ENCODE measurements around the gene NOTCH1. TPM values are rescaled to one million over a fixed set of nuclear protein-coding genes. Genes with fewer than 3 reads are reported as not detected.

Gene NOTCH1
- polyA plus RNA-seq, 2 of the 4 experiments (the other 2 are of a cell fraction) = 0.88 to 5.7 TPM

DNA sequence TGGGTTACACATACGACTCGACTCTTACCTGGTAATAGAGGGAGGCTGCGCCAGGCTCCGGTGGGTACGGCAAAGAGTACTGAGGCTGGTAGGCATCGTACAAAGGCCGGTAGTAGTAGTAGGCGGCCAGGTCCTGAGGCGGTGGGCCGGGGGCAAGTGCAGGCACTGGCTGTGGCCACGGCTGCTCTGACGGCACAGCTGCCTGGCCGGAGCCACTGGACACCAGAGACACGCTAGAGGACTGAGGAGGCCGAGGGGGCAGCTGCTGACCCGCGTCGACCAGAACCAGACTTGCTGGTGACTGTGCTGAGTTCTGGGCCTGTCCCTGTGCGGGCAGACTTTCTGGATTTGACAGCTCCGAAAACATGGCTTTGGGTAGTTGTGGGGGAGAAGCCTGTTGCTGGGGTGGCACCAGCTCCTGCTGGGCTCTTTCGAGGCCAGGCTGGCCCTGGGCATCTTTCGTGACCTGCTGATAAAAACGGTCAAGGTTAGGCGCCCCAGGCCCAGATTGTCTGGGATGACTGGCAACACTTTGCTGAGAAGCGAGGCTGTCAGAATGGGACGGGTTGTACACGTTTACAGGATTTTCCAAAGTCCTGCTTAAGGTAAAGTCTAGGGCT is 71.7 kb downstream of the NOTCH1 start:
- no peak overlapping the region for H3K4me3 ChIP-seq
- ChIA-PET POLR2A (interaction anchor here (1.3 kb wide), 1 partner anchor 10 kb away, joined by 5 read pairs; no protein-coding TSS in a partner anchor), CTCF (interaction anchor here (0.8 to 2.3 kb wide), 3 partner anchors 12 to 61 kb away, joined by 3 to 9 read pairs (median 7); partner anchors contain the start of gene INPP5E)
- H3K4me2 ChIP-seq = no peak overlapping the region
- H3K27ac ChIP-seq = no peak overlapping the region
- TF ChIP-seq EHF (CRISPR knock-in tag; IDR thresholded peaks at IDR 0.05) (no peak), FOXS1 (CRISPR knock-in tag; IDR thresholded peaks at IDR 0.05) (no peak), MAZ (IDR thresholded peaks at IDR 0.05; ENCODE audit: borderline replicate concordance, low read depth, low read length) (no peak), JUN (IDR thresholded peaks at IDR 0.05) (no peak), KDM1A (IDR thresholded peaks at IDR 0.05; ENCODE audit: low read depth) (no peak), SMC3 (IDR thresholded peaks at IDR 0.05) (no peak), CHD2 (IDR thresholded peaks at IDR 0.05; ENCODE audit: low read length, partially characterized antibody) (no peak), ZNF302 (CRISPR knock-in tag; IDR thresholded peaks at IDR 0.05) (no peak), EHMT2 (IDR thresholded peaks at IDR 0.05; ENCODE audit: low read depth) (no peak), MYC (IDR thresholded peaks at IDR 0.05; ENCODE audit: borderline replicate concordance, low read length) (no peak), POLR2AphosphoS2 (conservative IDR thresholded peaks at IDR 0.05; ENCODE audit: low read length) (no peak), GATA3 (IDR thresholded peaks at IDR 0.05; ENCODE audit: borderline replicate concordance) (no peak), CHD4 (IDR thresholded peaks at IDR 0.05; ENCODE audit: borderline replicate concordance) (no peak), RCOR1 (IDR thresholded peaks at IDR 0.05; ENCODE audit: low read depth, low read length) (no peak), RARB (CRISPR knock-in tag; IDR thresholded peaks at IDR 0.05) (no peak)
- TF ChIP-seq, protein P1, sequence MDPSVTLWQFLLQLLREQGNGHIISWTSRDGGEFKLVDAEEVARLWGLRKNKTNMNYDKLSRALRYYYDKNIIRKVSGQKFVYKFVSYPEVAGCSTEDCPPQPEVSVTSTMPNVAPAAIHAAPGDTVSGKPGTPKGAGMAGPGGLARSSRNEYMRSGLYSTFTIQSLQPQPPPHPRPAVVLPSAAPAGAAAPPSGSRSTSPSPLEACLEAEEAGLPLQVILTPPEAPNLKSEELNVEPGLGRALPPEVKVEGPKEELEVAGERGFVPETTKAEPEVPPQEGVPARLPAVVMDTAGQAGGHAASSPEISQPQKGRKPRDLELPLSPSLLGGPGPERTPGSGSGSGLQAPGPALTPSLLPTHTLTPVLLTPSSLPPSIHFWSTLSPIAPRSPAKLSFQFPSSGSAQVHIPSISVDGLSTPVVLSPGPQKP (IDR thresholded peaks at IDR 0.05; ENCODE audit: low read depth, low read length) = no peak
- TF ChIP-seq, protein P2, sequence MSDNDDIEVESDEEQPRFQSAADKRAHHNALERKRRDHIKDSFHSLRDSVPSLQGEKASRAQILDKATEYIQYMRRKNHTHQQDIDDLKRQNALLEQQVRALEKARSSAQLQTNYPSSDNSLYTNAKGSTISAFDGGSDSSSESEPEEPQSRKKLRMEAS (IDR thresholded peaks at IDR 0.05) = no peak
- TF ChIP-seq, protein P3, sequence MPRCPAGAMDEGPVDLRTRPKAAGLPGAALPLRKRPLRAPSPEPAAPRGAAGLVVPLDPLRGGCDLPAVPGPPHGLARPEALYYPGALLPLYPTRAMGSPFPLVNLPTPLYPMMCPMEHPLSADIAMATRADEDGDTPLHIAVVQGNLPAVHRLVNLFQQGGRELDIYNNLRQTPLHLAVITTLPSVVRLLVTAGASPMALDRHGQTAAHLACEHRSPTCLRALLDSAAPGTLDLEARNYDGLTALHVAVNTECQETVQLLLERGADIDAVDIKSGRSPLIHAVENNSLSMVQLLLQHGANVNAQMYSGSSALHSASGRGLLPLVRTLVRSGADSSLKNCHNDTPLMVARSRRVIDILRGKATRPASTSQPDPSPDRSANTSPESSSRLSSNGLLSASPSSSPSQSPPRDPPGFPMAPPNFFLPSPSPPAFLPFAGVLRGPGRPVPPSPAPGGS (IDR thresholded peaks at IDR 0.05) = no peak
- TF ChIP-seq, protein P4, sequence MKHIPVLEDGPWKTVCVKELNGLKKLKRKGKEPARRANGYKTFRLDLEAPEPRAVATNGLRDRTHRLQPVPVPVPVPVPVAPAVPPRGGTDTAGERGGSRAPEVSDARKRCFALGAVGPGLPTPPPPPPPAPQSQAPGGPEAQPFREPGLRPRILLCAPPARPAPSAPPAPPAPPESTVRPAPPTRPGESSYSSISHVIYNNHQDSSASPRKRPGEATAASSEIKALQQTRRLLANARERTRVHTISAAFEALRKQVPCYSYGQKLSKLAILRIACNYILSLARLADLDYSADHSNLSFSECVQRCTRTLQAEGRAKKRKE (CRISPR knock-in tag; IDR thresholded peaks at IDR 0.05; ENCODE audit: low read depth) = no peak
- TF ChIP-seq, protein P5, sequence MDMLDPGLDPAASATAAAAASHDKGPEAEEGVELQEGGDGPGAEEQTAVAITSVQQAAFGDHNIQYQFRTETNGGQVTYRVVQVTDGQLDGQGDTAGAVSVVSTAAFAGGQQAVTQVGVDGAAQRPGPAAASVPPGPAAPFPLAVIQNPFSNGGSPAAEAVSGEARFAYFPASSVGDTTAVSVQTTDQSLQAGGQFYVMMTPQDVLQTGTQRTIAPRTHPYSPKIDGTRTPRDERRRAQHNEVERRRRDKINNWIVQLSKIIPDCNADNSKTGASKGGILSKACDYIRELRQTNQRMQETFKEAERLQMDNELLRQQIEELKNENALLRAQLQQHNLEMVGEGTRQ (IDR thresholded peaks at IDR 0.05) = no peak
- WGBS (ENCODE audit: missing lambda C conversion rate) = 94% methylated on average over 20 of the region's 27 CpGs
- DNase-seq (ENCODE audit: low read depth in 1 of 2, low spot score in 1 of 2) = no peak
- no peaks in the 10 kb centered on the region for H3K4me1 ChIP-seq
- FAIRE-seq = no peak
- no peaks in the 10 kb centered on the region for H3K9me3 ChIP-seq
- no peak for ATAC-seq

DNA sequence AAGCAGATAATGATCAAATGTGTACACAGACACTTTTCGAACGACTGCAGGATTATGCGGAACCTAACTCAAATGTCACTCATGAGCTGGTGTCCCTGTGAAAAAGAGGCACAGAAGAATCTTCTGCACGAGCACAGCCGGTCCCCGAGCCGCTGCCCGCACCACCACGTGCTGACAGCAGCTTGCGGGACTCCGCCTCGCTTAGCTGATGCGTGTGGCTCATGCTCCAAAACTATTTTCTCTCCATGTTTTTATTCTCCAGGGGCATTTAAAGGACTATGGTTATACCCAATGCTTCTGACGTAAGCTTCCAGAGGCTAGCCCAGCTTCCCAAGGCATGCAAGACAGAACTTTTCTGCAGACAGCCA is 72.5 kb downstream of the NOTCH1 start:
- POLR2A ChIA-PET = no interaction called here
- Histone ChIP-seq H3K27ac (no peak overlapping the region), H3K4me2 (no peak overlapping the region), H3K4me3 (no peak overlapping the region), H3K4me1 (no peaks in the 10 kb centered on the region), H3K9me3 (no peaks in the 10 kb centered on the region)
- DNase-seq (ENCODE audit: low read depth in 1 of 2, low spot score in 1 of 2) (no peak), ATAC-seq (no peak), FAIRE-seq (no peak)
- CTCF ChIA-PET = interaction anchor here (0.8 to 2.0 kb wide), 2 partner anchors 11 to 13 kb away, joined by 3 to 7 read pairs; no protein-coding TSS in a partner anchor
- TF ChIP-seq HOXB13 (CRISPR knock-in tag; IDR thresholded peaks at IDR 0.05; ENCODE audit: low read depth) (no peak), RFX5 (IDR thresholded peaks at IDR 0.05) (no peak), RAD21 (conservative IDR thresholded peaks at IDR 0.05 in 1 of 2, IDR thresholded peaks at IDR 0.05 in 1 of 2) (no peak), RARB (CRISPR knock-in tag; IDR thresholded peaks at IDR 0.05) (no peak), MAFK (IDR thresholded peaks at IDR 0.05; ENCODE audit: partially characterized antibody) (no peak), CEBPB (IDR thresholded peaks at IDR 0.05) (no peak), HOXB5 (CRISPR knock-in tag; IDR thresholded peaks at IDR 0.05) (no peak), EP300 (IDR thresholded peaks at IDR 0.05) (no peak), SMC3 (IDR thresholded peaks at IDR 0.05) (no peak), ZNF302 (CRISPR knock-in tag; IDR thresholded peaks at IDR 0.05) (no peak), TFCP2L1 (CRISPR knock-in tag; IDR thresholded peaks at IDR 0.05) (no peak), JUN (IDR thresholded peaks at IDR 0.05) (no peak), SREBF2 (IDR thresholded peaks at IDR 0.05) (no peak)
- TF ChIP-seq, protein P6, sequence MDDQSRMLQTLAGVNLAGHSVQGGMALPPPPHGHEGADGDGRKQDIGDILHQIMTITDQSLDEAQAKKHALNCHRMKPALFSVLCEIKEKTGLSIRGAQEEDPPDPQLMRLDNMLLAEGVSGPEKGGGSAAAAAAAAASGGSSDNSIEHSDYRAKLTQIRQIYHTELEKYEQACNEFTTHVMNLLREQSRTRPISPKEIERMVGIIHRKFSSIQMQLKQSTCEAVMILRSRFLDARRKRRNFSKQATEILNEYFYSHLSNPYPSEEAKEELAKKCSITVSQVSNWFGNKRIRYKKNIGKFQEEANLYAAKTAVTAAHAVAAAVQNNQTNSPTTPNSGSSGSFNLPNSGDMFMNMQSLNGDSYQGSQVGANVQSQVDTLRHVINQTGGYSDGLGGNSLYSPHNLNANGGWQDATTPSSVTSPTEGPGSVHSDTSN (IDR thresholded peaks at IDR 0.05) = no peak
- TF ChIP-seq, protein P1 (IDR thresholded peaks at IDR 0.05; ENCODE audit: low read depth, low read length) = no peak
- TF ChIP-seq, protein P7, sequence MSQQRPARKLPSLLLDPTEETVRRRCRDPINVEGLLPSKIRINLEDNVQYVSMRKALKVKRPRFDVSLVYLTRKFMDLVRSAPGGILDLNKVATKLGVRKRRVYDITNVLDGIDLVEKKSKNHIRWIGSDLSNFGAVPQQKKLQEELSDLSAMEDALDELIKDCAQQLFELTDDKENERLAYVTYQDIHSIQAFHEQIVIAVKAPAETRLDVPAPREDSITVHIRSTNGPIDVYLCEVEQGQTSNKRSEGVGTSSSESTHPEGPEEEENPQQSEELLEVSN (IDR thresholded peaks at IDR 0.05; ENCODE audit: borderline replicate concordance, low read depth) = no peak
- 92% methylated on average over 14 of the region's 14 CpGs for WGBS (ENCODE audit: missing lambda C conversion rate)
